HepG2 (cell line): Measurements from ENCODE around the gene SKI. TPM values are rescaled to one million over a fixed set of nuclear protein-coding genes. Genes with fewer than 3 reads are reported as not detected.

Source experiments
- ATAC-seq: fragments of 200-7000 bp; cut with Tn5 transposase; 3 replicates; pipeline ENCODE4 v1.9.1; 2020; ENCODE audit warnings: mild to moderate bottlenecking, moderate library complexity
- BruUV-seq: library from RNA; stranded (reverse); fragments of 400-500 nt; replicated peaks from 2 replicates; lab custom pipeline; 2021; lab: Mats Ljungman, UMichigan
- CTCF ChIA-PET: fragments of 300-600 bp; formaldehyde crosslinking; extraction: SDS; loops from one replicate; lab custom pipeline; 2021; ENCODE audit warnings: low total read pairs, inconsistent platforms, low intra/inter-chr PET ratio; lab: Yijun Ruan, JAX
- POLR2A ChIA-PET: fragments of 350-600 bp; sonication (Branson Sonifier 250); formaldehyde crosslinking; loops from one replicate; lab custom pipeline; 2020; ENCODE audit warnings: antibody characterized with exemption, inconsistent platforms; lab: Yijun Ruan, JAX
- DNase-seq: peaks from one replicate; pipeline ENCODE4 v3.0.0-alpha.2; 2015; ENCODE audit warnings: low spot score
- FAIRE-seq: peaks from 3 replicates; lab custom pipeline; 2011; peaks lifted over from hg19 to GRCh38; lab: Jason Lieb, UNC
- H2AFZ ChIP-seq: one replicate; pipeline ENCODE4 v1.6.1; 2011; ENCODE audit warnings: low read length, inconsistent platforms
- H3K27ac ChIP-seq: fragments of 300-600 bp; 3 replicates; pipeline ENCODE4 v1.8.0; 2011; ENCODE audit warnings: mixed run types, mild to moderate bottlenecking, mixed read lengths, low read length, inconsistent platforms; ENCODE audit not compliant: insufficient read depth; ENCODE audit errors: extremely low read length
- H3K27me3 ChIP-seq, 2 experiments: fragments of 200-600 bp in 1 of 2; 2 replicates in 1 of 2; 3 replicates in 1 of 2; pipeline versions ENCODE4 v1.6.0 to v1.8.0; 2011; ENCODE audit warnings: low read length in 2 of 2, mild to moderate bottlenecking in 2 of 2, moderate library complexity in 2 of 2, inconsistent platforms in 1 of 2; ENCODE audit not compliant: insufficient read depth in 2 of 2, control insufficient read depth in 1 of 2
- H3K36me3 ChIP-seq, 2 experiments: fragments of 200-600 bp in 1 of 2; replicated peaks in 1 of 2; 2 replicates in 1 of 2; 3 replicates in 1 of 2; pipeline versions ENCODE4 v1.5.1 to v1.8.0; 2011; ENCODE audit warnings: low read length in 2 of 2, inconsistent platforms in 1 of 2; ENCODE audit not compliant: insufficient read depth in 2 of 2, control insufficient read depth in 1 of 2
- H3K4me1 ChIP-seq: 2 replicates; pipeline ENCODE4 v1.5.1; 2012; ENCODE audit warnings: low read length, inconsistent platforms; ENCODE audit not compliant: insufficient read depth
- H3K4me2 ChIP-seq: 2 replicates; pipeline ENCODE4 v1.6.0; 2011; ENCODE audit warnings: low read depth, low read length, inconsistent platforms
- H3K4me3 ChIP-seq, 3 experiments: fragments of 200-600 bp in 1 of 3; sonication (generic), shearing (Covaris generic) in 1 of 3; replicated peaks in 1 of 3; 2 replicates each; pipeline ENCODE4 v1.5.1; 2011 to 2016; ENCODE audit warnings: low read length in 3 of 3, inconsistent platforms in 2 of 3, low read depth in 2 of 3, mild to moderate bottlenecking in 2 of 3, control low read depth in 1 of 3, mixed read lengths in 1 of 3; ENCODE audit not compliant: insufficient read depth in 1 of 3
- H3K79me2 ChIP-seq: one replicate; pipeline ENCODE4 v1.6.1; 2011; ENCODE audit warnings: low read length, inconsistent platforms; ENCODE audit not compliant: insufficient read depth
- H3K9ac ChIP-seq: 2 replicates; pipeline ENCODE4 v1.6.0; 2011; ENCODE audit warnings: mild to moderate bottlenecking, low read depth, low read length, inconsistent platforms; ENCODE audit not compliant: insufficient read depth
- H3K9me3 ChIP-seq: 2 replicates; pipeline ENCODE4 v1.5.1; 2012; ENCODE audit warnings: mild to moderate bottlenecking, low read length
- H4K20me1 ChIP-seq: 2 replicates; pipeline ENCODE4 v1.6.0; 2011; ENCODE audit warnings: inconsistent platforms, mild to moderate bottlenecking, low read length, moderate library complexity; ENCODE audit not compliant: insufficient read depth
- AGO2 ChIP-seq: fragments of 200-400 bp; formaldehyde crosslinking; optimal IDR thresholded peaks from 2 replicates; pipeline ENCODE3; 2017; ENCODE audit warnings: mild to moderate bottlenecking, low read depth, low read length, moderate library complexity
- ATF6 ChIP-seq: sonication (generic); formaldehyde crosslinking; conservative IDR thresholded peaks from 2 replicates; pipeline ENCODE4 v1.4.0; 2020; ENCODE audit warnings: missing genetic modification reagents
- NR2F2 ChIP-seq: IDR thresholded peaks from 2 replicates; pipeline ENCODE4 v1.6.1; 2012; ENCODE audit warnings: low read depth, inconsistent platforms, borderline replicate concordance
- SIN3A ChIP-seq: IDR thresholded peaks from 2 replicates; pipeline ENCODE4 v1.6.1; 2011; ENCODE audit warnings: low read depth, mild to moderate bottlenecking, control low read depth, low read length, borderline replicate concordance
- SMC3 ChIP-seq: IDR thresholded peaks from 2 replicates; pipeline ENCODE4 v1.6.1; 2011; ENCODE audit warnings: low read length, improper control_type of control experiment
- ZKSCAN8 ChIP-seq: IDR thresholded peaks from 2 replicates; pipeline ENCODE4 v1.6.1; 2016; ENCODE audit warnings: borderline replicate concordance, missing genetic modification reagents, missing compliant biosample characterization
- ZNF230 ChIP-seq: sonication (generic); formaldehyde crosslinking; IDR thresholded peaks from 2 replicates; pipeline ENCODE4 v1.4.0; 2020; ENCODE audit warnings: mild to moderate bottlenecking, missing genetic modification reagents
- ZNF24 ChIP-seq: fragments of 450-650 bp; IDR thresholded peaks from 2 replicates; pipeline ENCODE4 v1.6.1; 2017; ENCODE audit warnings: antibody characterized with exemption, mild to moderate bottlenecking
- ZNF782 ChIP-seq: sonication (generic); formaldehyde crosslinking; IDR thresholded peaks from 2 replicates; pipeline ENCODE4 v1.4.0; 2020; ENCODE audit warnings: missing genetic modification reagents, mild to moderate bottlenecking, borderline replicate concordance
- WGBS: methylation state at CpG from one replicate; pipeline ENCODE4 v1.1.6; 2017; ENCODE audit warnings: low lambda C conversion rate; 5-methylcytosine and 5-hydroxymethylcytosine counted together
- in situ Hi-C: cut with HindIII; loops from 2 replicates; pipeline ENCODE4 v1.10.0; 2017; ENCODE audit warnings: low pct_unique_long_range_greater_than_20kb; ENCODE audit not compliant: extremely low pct_ligation_motif_present
- intact Hi-C: fragments of 100-400 bp; cut with micrococcal nuclease; formaldehyde crosslinking; loops from one replicate; pipeline ENCODE4 v1.10.0; 2022; ENCODE audit not compliant: unreplicated experiment
- polyA plus RNA-seq, 8 experiments: library from polyadenylated mRNA; depleted of rRNA in 3 of 8; stranded (reverse) in 7 of 8; unstranded in 1 of 8; fragments of >200 nt; fragmentation: Illumina TruSeq in 4 of 8; extraction: Trizol in 4 of 8; gene quantifications; 2 replicates each; pipeline versions ENCODE4 v1.2.1 to v1.2.3, GENCODE V29; 2011 to 2016; ENCODE audit warnings: low read depth in 4 of 8, missing spikeins in 1 of 8, mixed read lengths in 1 of 8; ENCODE audit not compliant: insufficient read depth in 1 of 8
- total RNA-seq, 5 experiments: library from RNA; depleted of rRNA; stranded (reverse); fragments of >200 nt; fragmentation: Illumina TruSeq; extraction: Trizol; gene quantifications; 2 replicates each; pipeline ENCODE4 v1.2.3, GENCODE V29; 2016; ENCODE audit warnings: low read depth in 1 of 5
- TF ChIP-seq, protein P1 (sequence below), 2 experiments: sonication (generic) in 1 of 2; formaldehyde crosslinking in 1 of 2; IDR thresholded peaks; 2 replicates each; pipeline versions ENCODE4 v1.5.1 to v1.6.1; 2011 to 2020; ENCODE audit warnings: borderline replicate concordance in 1 of 2, low read depth in 1 of 2, low read length in 1 of 2, mild to moderate bottlenecking in 1 of 2, missing genetic modification reagents in 1 of 2, moderate library complexity in 1 of 2
- TF ChIP-seq, protein P2 (sequence below): sonication (generic); formaldehyde crosslinking; IDR thresholded peaks from 2 replicates; pipeline ENCODE4 v1.5.0; 2020; ENCODE audit warnings: missing genetic modification reagents
- TF ChIP-seq, protein P3 (sequence below): sonication (generic); formaldehyde crosslinking; IDR thresholded peaks from 2 replicates; pipeline ENCODE4 v1.4.0; 2020; ENCODE audit warnings: missing genetic modification reagents

SKI gene
- total and polyA plus RNA-seq, 2 of the 13 experiments (the other 11 are each of a cell fraction or from before 2014, with no cell fraction given) = 4.7 to 6.9 TPM

DNA sequence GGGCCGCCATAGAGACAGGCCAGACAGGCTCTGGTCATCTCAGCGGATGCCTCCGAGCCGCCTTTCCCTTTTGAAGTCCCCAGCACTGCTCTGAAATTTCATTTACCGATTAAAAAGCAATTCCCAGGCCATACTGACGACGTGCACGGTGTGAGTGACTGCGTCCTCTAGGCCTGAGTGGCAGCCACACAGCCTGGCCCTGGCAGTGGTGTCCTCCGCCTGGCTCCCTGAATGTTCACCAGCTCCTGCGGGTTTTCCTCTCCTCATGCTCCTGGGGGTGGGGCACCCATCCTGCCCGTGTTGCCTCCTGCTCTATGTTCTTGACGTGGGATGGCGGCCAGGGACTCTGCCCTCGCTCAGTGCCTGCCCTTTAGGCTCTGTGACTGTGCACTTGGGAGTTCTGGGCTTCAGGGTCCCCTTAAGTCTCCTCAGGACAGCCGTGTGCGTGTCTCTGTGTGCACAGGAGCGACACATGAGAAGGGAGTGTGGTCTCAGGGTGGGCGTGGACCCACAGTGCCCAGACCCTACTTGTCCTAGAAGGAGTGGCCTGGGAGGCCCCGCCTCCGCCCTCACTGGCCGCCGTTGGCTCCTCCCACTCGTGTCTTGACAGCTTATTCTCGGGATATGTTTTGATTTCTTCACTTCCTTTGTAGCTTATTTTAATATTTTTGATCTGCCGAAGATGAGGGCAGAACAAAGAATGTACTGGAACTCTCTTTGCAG lies 3.6 kb downstream of the SKI start (continued):
- TF ChIP-seq, protein P1, sequence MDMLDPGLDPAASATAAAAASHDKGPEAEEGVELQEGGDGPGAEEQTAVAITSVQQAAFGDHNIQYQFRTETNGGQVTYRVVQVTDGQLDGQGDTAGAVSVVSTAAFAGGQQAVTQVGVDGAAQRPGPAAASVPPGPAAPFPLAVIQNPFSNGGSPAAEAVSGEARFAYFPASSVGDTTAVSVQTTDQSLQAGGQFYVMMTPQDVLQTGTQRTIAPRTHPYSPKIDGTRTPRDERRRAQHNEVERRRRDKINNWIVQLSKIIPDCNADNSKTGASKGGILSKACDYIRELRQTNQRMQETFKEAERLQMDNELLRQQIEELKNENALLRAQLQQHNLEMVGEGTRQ (IDR thresholded peaks at IDR 0.05; ENCODE audit: low read depth, low read length) = no peak
- TF ChIP-seq, protein P1 (CRISPR knock-in tag; IDR thresholded peaks at IDR 0.05; ENCODE audit: borderline replicate concordance) = 0 out of 2 replicates have a peak, but pooled peaks have one; percentile 50
- TF ChIP-seq, protein P2, sequence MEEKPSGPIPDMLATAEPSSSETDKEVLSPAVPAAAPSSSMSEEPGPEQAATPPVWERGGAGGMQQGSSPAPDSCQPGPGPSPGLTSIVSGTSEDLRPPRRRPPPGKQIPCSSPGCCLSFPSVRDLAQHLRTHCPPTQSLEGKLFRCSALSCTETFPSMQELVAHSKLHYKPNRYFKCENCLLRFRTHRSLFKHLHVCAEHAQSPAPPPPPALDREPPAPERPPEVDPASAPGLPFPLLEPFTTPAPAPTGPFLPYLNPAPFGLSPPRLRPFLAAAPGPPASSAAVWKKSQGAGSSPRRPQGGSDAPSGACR (CRISPR knock-in tag) = peak; percentile 23; the same call in 1 of the 2 replicates

GRCh38 chr1:2232255-2232915 lies 4.3 kb downstream of the SKI start:
- intact Hi-C loops = loop anchor here (2.0 to 5.0 kb wide), 2 partner anchors 26 to 35 kb away; no protein-coding TSS in a partner anchor
- POLR2A ChIA-PET = interaction anchor here (0.6 to 9.9 kb wide), 20 partner anchors 9 to 84 kb away, joined by 3 to 178 read pairs (median 6); partner anchors contain the start of gene FAAP20
- H3K4me3 ChIP-seq = peak overlapping the region; percentile 74 to 96 (median 95)
- peak; percentile 21; the same call in 1 of the 2 replicates for TF ChIP-seq SMC3
- no peak for TF ChIP-seq ZNF24
- no peak for TF ChIP-seq ATF6
- peak; percentile 77; the same call in 1 of the 2 replicates for TF ChIP-seq NR2F2
- TF ChIP-seq AGO2 = peak; percentile 24
- TF ChIP-seq ZNF230 = no peak
- no peak; the same call in 1 of the 2 replicates for TF ChIP-seq SIN3A
- TF ChIP-seq, protein P3, sequence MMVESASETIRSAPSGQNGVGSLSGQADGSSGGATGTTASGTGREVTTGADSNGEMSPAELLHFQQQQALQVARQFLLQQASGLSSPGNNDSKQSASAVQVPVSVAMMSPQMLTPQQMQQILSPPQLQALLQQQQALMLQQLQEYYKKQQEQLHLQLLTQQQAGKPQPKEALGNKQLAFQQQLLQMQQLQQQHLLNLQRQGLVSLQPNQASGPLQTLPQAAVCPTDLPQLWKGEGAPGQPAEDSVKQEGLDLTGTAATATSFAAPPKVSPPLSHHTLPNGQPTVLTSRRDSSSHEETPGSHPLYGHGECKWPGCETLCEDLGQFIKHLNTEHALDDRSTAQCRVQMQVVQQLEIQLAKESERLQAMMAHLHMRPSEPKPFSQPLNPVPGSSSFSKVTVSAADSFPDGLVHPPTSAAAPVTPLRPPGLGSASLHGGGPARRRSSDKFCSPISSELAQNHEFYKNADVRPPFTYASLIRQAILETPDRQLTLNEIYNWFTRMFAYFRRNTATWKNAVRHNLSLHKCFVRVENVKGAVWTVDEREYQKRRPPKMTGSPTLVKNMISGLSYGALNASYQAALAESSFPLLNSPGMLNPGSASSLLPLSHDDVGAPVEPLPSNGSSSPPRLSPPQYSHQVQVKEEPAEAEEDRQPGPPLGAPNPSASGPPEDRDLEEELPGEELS (CRISPR knock-in tag) = peak; percentile 91
- TF ChIP-seq ZNF782 (CRISPR knock-in tag) = peak; percentile 87; the same call in 1 of the 2 replicates
- peak; percentile 70 for TF ChIP-seq ZKSCAN8

More at GRCh38 chr1:2232255-2232915, 4.3 kb downstream of the SKI start:
- CTCF ChIA-PET = no interaction called here
- peak overlapping the region; percentile 95 for H3K4me2 ChIP-seq
- H3K9me3 ChIP-seq = no peaks in the 10 kb centered on the region
- FAIRE-seq (peak; percentile 92), ATAC-seq (peak; percentile 23), DNase-seq (peak; percentile 91)
- peak overlapping the region; percentile 81 for H3K27ac ChIP-seq
- TSS peak; percentile 57 for BruUV-seq
- H3K79me2 ChIP-seq = peaks cover 81% of the 10 kb centered on the region
- peaks cover 51% of the 10 kb centered on the region for H3K4me1 ChIP-seq
- H3K36me3 ChIP-seq = peaks cover 0 to 11% of the 10 kb centered on the region in 2 experiments; a peak in 1 of 5 replicates
- H4K20me1 ChIP-seq = peaks cover 74% of the 10 kb centered on the region
- in situ Hi-C loops = loop anchor here (5.0 kb wide), 1 partner anchor 35 kb away; no protein-coding TSS in a partner anchor
- H3K9ac ChIP-seq = peak overlapping the region; percentile 85
- H2AFZ ChIP-seq = no peak overlapping the region
- 0% methylated on average over 7 of the region's 17 CpGs for WGBS
- no peaks in the 10 kb centered on the region; a peak in 1 of 5 replicates for H3K27me3 ChIP-seq
